ENCODE results near the gene TESPA1.

DNA sequence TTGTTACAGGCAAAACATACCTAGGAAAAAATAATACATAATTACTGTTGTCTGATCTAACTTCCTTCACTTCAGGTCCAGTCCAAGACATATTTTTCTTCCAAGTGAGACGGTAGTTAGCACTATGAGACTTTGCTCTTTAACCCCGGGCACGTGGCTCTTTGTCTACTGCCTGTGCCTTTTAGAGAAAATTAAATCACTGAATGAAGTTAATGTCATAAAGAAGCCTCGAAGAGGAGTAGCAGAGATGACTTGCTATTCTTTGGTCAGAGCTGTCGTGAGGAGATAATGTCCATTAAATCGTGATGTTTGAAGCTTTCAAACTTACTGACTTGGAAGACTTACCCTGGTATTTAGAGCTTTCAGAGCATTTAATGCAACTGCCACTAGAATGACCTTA lies 8.7 kb downstream of the TESPA1 start:
- TF ChIP-seq, protein P1, sequence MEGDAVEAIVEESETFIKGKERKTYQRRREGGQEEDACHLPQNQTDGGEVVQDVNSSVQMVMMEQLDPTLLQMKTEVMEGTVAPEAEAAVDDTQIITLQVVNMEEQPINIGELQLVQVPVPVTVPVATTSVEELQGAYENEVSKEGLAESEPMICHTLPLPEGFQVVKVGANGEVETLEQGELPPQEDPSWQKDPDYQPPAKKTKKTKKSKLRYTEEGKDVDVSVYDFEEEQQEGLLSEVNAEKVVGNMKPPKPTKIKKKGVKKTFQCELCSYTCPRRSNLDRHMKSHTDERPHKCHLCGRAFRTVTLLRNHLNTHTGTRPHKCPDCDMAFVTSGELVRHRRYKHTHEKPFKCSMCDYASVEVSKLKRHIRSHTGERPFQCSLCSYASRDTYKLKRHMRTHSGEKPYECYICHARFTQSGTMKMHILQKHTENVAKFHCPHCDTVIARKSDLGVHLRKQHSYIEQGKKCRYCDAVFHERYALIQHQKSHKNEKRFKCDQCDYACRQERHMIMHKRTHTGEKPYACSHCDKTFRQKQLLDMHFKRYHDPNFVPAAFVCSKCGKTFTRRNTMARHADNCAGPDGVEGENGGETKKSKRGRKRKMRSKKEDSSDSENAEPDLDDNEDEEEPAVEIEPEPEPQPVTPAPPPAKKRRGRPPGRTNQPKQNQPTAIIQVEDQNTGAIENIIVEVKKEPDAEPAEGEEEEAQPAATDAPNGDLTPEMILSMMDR (conservative IDR thresholded peaks at IDR 0.05 in 1 of 2, IDR thresholded peaks at IDR 0.05 in 1 of 2; ENCODE audit: low read depth in 1 of 2, low read length in 2 of 2): no peak
- no peak for TF ChIP-seq EZH2 (IDR thresholded peaks at IDR 0.05; ENCODE audit: low read length, missing control alignments)

All from fibroblast of lung (primary cell).